Mesendoderm (in vitro differentiated cells): ENCODE data around the gene RBM4B.

ENCODE experiments used
- DNase-seq: peaks from one replicate; pipeline ENCODE4 v3.0.0; 2013
- H2AK5ac ChIP-seq: 2 replicates; pipeline ENCODE4 v1.6.1; 2013; ENCODE audit warnings: low read length, inconsistent platforms
- H2BK120ac ChIP-seq: 2 replicates; pipeline ENCODE4 v1.6.1; 2013; ENCODE audit warnings: low read depth, mild to moderate bottlenecking, low read length, moderate library complexity, mixed read lengths
- H2BK15ac ChIP-seq: replicated peaks from 2 replicates; pipeline ENCODE4 v1.6.1; 2013; ENCODE audit warnings: low read depth, mild to moderate bottlenecking, moderate library complexity
- H2BK5ac ChIP-seq: 2 replicates; pipeline ENCODE4 v1.6.1; 2013; ENCODE audit warnings: low read length, inconsistent platforms
- H3K18ac ChIP-seq: 2 replicates; pipeline ENCODE4 v1.6.1; 2013; ENCODE audit warnings: mild to moderate bottlenecking, low read length, mixed read lengths
- H3K23ac ChIP-seq: one replicate; pipeline ENCODE4 v1.6.1; 2013; ENCODE audit warnings: low read length
- H3K27ac ChIP-seq: 2 replicates; pipeline ENCODE4 v1.5.1; 2013; ENCODE audit warnings: low read depth, mild to moderate bottlenecking, inconsistent platforms, low read length, moderate library complexity
- H3K27me3 ChIP-seq: 2 replicates; pipeline ENCODE4 v1.6.1; 2013; ENCODE audit warnings: low read length, control low read depth, mild to moderate bottlenecking, inconsistent platforms; ENCODE audit not compliant: insufficient read depth, poor library complexity
- H3K36me3 ChIP-seq: 2 replicates; pipeline ENCODE4 v1.6.1; 2013; ENCODE audit warnings: low read length, inconsistent platforms; ENCODE audit not compliant: control insufficient read depth, insufficient read depth
- H3K4ac ChIP-seq: one replicate; pipeline ENCODE4 v1.6.1; 2013; ENCODE audit warnings: low read depth, mild to moderate bottlenecking, low read length, moderate library complexity
- H3K4me1 ChIP-seq: 2 replicates; pipeline ENCODE4 v1.6.1; 2013; ENCODE audit warnings: low read depth, low read length, inconsistent platforms; ENCODE audit not compliant: control insufficient read depth
- H3K4me2 ChIP-seq: 2 replicates; pipeline ENCODE4 v1.6.1; 2013; ENCODE audit warnings: low read length
- H3K4me3 ChIP-seq: 2 replicates; pipeline ENCODE4 v1.5.1; 2013; ENCODE audit warnings: mild to moderate bottlenecking, low read length
- H3K56ac ChIP-seq: one replicate; pipeline ENCODE4 v1.6.1; 2013; ENCODE audit warnings: low read length
- H3K79me1 ChIP-seq: 2 replicates; pipeline ENCODE4 v1.6.1; 2013; ENCODE audit warnings: low read length, inconsistent platforms
- H3K79me2 ChIP-seq: 2 replicates; pipeline ENCODE4 v1.6.1; 2013; ENCODE audit warnings: mild to moderate bottlenecking, low read length; ENCODE audit not compliant: control insufficient read depth, insufficient read depth
- H3K9ac ChIP-seq: 2 replicates; pipeline ENCODE4 v1.6.1; 2013; ENCODE audit warnings: low read length, inconsistent platforms
- H4K5ac ChIP-seq: one replicate; pipeline ENCODE4 v1.6.1; 2013; ENCODE audit warnings: low read length
- H4K8ac ChIP-seq: one replicate; pipeline ENCODE4 v1.6.1; 2013; ENCODE audit warnings: low read depth, mild to moderate bottlenecking, control low read depth, low read length, moderate library complexity
- WGBS: extraction: QIAGEN DNeasy Blood & Tissue Kit; methylation state at CpG from one replicate; pipeline ENCODE4 v1.1.7; 2013; ENCODE audit warnings: low lambda C conversion rate, missing lambda C conversion rate; ENCODE audit not compliant: insufficient coverage; ENCODE audit errors: extremely low coverage; 5-methylcytosine and 5-hydroxymethylcytosine counted together

The RBM4B gene

GRCh38 chr11:66722745-66723651 lies 45.3 kb upstream of the RBM4B start:
- H2BK120ac ChIP-seq = no peak overlapping the region
- WGBS = no CpG with 5 or more reads among the region's 16 CpGs
- H4K8ac ChIP-seq = no peak overlapping the region
- H3K27me3 ChIP-seq = no peaks in the 10 kb centered on the region
- peaks cover 7% of the 10 kb centered on the region for H3K79me1 ChIP-seq
- no peak overlapping the region for H3K27ac ChIP-seq
- no peak overlapping the region for H3K9ac ChIP-seq
- no peak overlapping the region for H3K56ac ChIP-seq
- H3K4ac ChIP-seq = no peak overlapping the region
- no peak overlapping the region for H2BK5ac ChIP-seq
- no peak overlapping the region for H3K23ac ChIP-seq
- H3K18ac ChIP-seq = no peak overlapping the region
- H3K4me3 ChIP-seq = no peak overlapping the region
- H3K36me3 ChIP-seq = no peaks in the 10 kb centered on the region
- no peak for DNase-seq
- H3K79me2 ChIP-seq = peaks cover 4% of the 10 kb centered on the region
- H2BK15ac ChIP-seq = no peak overlapping the region
- no peak overlapping the region for H4K5ac ChIP-seq
- H3K4me1 ChIP-seq = no peaks in the 10 kb centered on the region
- no peak overlapping the region for H3K4me2 ChIP-seq
- no peak overlapping the region for H2AK5ac ChIP-seq

DNA sequence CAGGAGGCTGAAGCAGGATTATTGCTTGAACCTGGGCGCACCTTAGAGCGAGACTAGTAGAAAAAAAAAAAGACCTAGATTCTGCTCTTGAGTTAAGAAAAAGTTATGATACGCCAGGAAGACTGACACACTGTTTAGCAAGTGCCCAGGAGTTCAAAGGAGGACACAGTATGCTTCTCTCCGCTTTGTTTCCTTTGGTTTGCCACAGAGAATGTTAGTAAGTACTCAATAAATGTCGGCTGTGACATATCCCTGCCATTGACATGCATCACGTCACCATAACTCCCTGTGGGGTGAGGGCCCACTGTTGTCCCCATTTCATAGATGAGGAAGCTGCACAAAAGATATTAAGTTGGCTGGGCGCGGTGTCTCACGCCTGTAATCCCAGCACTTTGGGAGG lies 44.3 kb upstream of the RBM4B start:
- Histone ChIP-seq H3K79me1 (peaks cover 7% of the 10 kb centered on the region), H3K4me1 (no peaks in the 10 kb centered on the region), H4K8ac (no peak overlapping the region), H3K27me3 (no peaks in the 10 kb centered on the region), H3K23ac (no peak overlapping the region), H3K4me3 (no peak overlapping the region), H3K36me3 (no peaks in the 10 kb centered on the region), H2BK5ac (no peak overlapping the region), H3K4me2 (no peak overlapping the region), H3K56ac (no peak overlapping the region), H3K18ac (no peak overlapping the region), H3K9ac (no peak overlapping the region), H2AK5ac (no peak overlapping the region), H3K4ac (no peak overlapping the region), H2BK120ac (no peak overlapping the region), H3K27ac (no peak overlapping the region), H3K79me2 (peaks cover 4% of the 10 kb centered on the region), H4K5ac (no peak overlapping the region), H2BK15ac (no peak overlapping the region)
- WGBS = no CpG with 5 or more reads among the region's 9 CpGs
- DNase-seq = no peak

DNA sequence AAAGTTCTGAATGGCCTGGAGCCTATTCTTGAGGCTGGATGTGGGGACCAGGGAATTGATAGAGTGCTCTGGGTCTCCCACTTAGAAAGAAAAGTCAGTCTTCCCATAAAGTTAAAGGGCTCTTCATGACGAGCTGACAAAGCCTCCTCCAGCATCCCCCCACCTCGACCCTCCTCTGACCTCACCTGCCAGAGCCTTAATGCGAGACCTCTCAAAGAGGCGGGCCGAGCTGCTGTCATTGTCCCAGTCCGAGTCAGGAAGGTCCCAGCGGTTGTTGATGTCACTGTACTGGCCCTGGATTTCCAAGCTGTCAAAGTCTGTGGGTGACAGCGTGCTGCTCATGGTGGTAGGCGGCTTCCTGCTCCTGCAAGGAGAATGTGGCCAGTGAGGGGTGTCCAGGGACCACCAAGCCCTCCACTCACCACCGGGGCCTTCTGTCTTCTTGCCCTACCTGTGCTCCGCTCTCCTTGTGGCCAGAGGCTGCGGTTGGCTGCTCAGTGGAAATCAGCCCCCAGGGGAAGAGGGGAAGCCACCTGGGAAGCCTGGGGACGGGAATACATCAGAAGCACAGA lies 43.3 kb upstream of the RBM4B start:
- no peaks in the 10 kb centered on the region for H3K4me1 ChIP-seq

DNA sequence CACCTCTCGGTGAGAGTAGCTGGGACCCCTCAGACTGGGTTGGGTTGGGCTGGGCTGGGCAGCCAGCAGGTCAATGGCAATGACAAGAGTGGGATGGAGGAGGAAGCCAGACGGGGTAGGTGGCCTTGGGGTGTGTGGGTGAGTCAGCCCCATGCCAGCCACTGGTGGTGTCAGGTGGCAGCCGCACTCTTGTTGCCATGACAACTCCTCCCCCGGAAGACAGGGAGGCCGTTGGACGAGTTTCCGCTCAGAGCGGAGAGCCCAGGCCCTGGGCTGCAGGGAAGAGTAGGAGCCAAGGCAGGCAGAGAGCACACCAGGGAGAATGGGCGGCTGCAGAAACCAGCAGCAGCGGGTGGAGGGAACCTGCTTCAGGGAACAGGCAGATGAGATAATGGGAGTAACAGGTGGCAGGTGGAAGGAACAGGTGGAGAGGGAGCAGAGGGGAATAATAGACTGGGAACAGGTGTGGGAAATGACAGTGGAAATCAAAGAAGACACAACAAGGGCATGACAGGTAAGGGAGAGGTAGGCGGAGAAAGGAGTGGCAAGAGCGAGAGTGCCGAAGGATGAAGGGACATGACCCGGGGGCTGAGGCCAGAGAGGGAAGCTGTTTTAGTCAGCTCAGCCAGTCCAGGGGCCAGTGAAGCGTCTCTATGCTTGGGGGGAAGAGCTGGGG lies 42.7 kb upstream of the RBM4B start:
- no CpG with 5 or more reads among the region's 15 CpGs for WGBS
- Histone ChIP-seq H3K79me1 (peaks cover 3% of the 10 kb centered on the region), H2BK5ac (no peak overlapping the region), H3K4me3 (no peak overlapping the region), H3K36me3 (no peaks in the 10 kb centered on the region), H3K18ac (no peak overlapping the region), H3K27ac (no peak overlapping the region), H2BK15ac (no peak overlapping the region), H3K23ac (no peak overlapping the region), H3K27me3 (no peaks in the 10 kb centered on the region), H3K9ac (no peak overlapping the region), H3K4me2 (no peak overlapping the region), H2BK120ac (no peak overlapping the region), H2AK5ac (no peak overlapping the region), H3K4ac (no peak overlapping the region), H3K56ac (no peak overlapping the region), H4K8ac (no peak overlapping the region), H4K5ac (no peak overlapping the region), H3K79me2 (no peaks in the 10 kb centered on the region), H3K4me1 (no peaks in the 10 kb centered on the region)
- DNase-seq = peak; percentile 93

More for the DNA sequence above, 43.3 kb upstream of the RBM4B start:
- Histone ChIP-seq H4K8ac (no peak overlapping the region), H3K27ac (no peak overlapping the region), H2BK15ac (no peak overlapping the region), H3K27me3 (no peaks in the 10 kb centered on the region), H4K5ac (no peak overlapping the region), H3K56ac (no peak overlapping the region), H2BK120ac (no peak overlapping the region), H3K36me3 (no peaks in the 10 kb centered on the region), H3K79me1 (peaks cover 3% of the 10 kb centered on the region), H2AK5ac (no peak overlapping the region), H3K4ac (no peak overlapping the region), H3K18ac (no peak overlapping the region), H3K4me2 (no peak overlapping the region), H3K9ac (no peak overlapping the region), H3K23ac (no peak overlapping the region), H3K79me2 (no peaks in the 10 kb centered on the region), H2BK5ac (no peak overlapping the region), H3K4me3 (no peak overlapping the region)
- DNase-seq = no peak
- no CpG with 5 or more reads among the region's 13 CpGs for WGBS

DNA sequence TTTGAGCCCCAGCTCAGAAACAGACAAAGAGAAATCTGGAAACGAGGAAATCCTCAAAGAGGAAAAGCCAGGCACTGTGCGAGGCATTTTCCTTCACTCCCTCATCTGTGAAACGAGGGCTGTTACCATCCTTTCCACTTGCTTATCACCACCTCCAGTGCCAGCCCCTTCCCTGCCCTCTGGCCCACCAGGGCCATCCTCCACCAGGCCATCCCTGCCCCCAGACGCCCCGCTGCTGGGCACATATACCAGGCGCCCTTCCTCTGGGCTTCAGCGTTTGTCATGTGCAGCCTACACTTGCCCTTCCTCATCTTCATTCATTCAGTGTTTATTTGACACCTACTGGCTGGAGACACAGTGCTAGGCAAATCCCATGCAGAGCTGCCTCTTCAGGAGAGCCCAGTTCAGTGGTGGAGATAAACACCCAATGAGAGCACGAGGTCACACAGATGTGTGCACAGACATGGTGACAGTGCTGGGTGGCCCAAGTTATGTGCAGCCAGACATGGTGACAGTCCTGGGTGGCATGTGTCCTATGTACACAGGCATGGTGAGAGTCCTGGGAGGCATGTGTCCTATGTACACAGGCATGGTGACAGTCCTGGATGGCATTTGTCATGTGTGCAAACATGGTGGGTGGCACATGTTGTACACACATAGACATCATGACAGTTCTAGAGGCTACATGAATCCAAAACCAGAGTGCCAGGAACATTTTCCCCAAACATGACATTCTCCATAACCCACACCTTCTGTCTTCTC lies 41.6 kb upstream of the RBM4B start:
- H3K27me3 ChIP-seq = no peaks in the 10 kb centered on the region
- no peaks in the 10 kb centered on the region for H3K79me1 ChIP-seq
- H3K4me2 ChIP-seq = no peak overlapping the region
- no peak overlapping the region for H2AK5ac ChIP-seq
- peaks cover 3% of the 10 kb centered on the region for H3K36me3 ChIP-seq
- H3K56ac ChIP-seq = no peak overlapping the region
- no CpG with 5 or more reads among the region's 8 CpGs for WGBS
- no peak overlapping the region for H3K4me3 ChIP-seq
- H3K27ac ChIP-seq = no peak overlapping the region
- H3K23ac ChIP-seq = no peak overlapping the region
- no peaks in the 10 kb centered on the region for H3K4me1 ChIP-seq
- H3K9ac ChIP-seq = no peak overlapping the region
- no peak overlapping the region for H2BK15ac ChIP-seq
- no peak overlapping the region for H4K5ac ChIP-seq
- no peak overlapping the region for H2BK5ac ChIP-seq
- H4K8ac ChIP-seq = no peak overlapping the region
- no peak overlapping the region for H3K18ac ChIP-seq
- DNase-seq = no peak
- H3K4ac ChIP-seq = no peak overlapping the region
- H2BK120ac ChIP-seq = no peak overlapping the region
- no peaks in the 10 kb centered on the region for H3K79me2 ChIP-seq
